CD4-positive, alpha-beta T cell treated with Interleukin-15 for 1 hour (primary cell): ENCODE measurements around the gene CREB3L1.
"Not testable (repeated sequence)": the region's sequence is repeated elsewhere in the genome, so short reads cannot be mapped to it uniquely, and the experiment has no call there.

Experiments
- DNase-seq: peaks from one replicate; pipeline ENCODE4 v3.0.0-alpha.2; 2020

CREB3L1 gene

DNA sequence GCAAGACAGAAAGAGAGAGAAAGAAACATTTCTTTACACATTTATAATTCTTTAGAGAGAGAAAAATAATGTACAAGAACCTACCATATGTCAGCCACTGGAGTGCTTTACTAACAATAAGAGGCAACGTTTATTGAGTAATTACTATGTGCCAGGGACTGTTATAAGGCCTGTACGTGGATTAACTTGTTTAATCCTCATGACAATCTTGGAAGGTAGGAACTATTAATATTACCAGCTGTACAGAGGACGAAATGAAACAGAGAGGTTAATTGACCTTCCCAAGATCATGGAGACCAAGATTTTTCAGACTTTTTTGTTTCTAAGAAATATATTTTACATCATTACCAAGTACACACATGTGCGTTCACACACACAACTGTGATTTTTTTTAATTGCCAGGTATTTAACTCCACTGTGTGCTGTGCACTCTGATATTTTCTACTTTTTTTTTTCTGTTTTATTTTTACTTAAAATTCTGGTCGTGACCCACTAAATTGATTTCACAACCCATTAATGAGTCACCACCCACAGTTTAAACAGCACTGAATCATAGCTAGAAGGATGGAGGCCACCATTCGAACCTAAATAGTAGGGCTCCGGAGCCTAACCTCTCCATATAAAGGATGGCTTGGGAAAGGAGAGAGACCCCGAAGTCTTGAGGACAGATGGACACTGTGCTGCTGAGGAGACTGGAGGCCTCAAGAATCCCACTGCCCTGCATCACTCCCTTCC is 21.4 kb downstream of the CREB3L1 start:
- no peak for DNase-seq

DNA sequence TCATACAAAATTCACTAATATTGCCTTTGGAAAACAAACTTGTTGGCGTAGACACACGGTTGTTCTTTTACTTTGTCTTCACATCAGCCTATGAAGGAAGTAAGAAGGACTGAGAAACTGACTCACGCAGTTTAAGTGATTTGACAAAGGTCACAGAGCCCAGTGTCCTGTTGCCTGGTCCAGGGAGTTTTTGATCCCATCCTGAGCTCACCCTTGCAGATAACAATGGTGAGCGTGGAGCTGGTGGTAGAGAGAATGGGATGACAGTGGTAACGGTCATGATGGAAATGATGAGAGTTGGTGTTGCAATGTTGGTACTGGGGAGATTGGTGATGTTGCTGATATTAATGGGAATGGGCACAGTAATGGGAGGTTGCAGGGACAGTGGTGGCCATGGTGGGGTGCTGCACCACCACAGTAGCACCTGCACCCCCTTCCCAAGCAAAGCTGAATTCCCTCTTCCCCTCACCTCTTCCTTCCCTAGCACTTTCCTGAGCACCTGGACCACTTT is 22.0 kb downstream of the CREB3L1 start:
- DNase-seq = no peak

DNA sequence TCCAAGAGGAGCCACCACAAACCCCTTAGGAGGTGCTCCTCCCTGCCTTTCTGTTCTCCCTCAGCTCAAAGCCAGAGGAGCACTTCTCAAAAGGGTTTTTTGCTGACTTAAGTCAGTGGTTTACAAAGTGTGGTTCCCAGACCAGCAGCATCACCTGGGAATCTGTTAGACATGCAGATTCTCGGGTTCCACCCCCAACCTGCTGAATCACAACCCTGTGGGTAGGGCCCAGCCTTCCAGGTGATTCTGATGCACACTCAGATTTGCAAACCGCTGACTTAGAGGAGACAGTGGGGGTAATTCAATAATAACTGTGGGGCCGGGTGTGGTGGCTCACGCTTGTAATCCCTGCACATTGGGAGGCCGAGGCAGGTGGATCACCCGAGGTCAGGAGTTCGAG is 22.8 kb downstream of the CREB3L1 start:
- no peak for DNase-seq

DNA sequence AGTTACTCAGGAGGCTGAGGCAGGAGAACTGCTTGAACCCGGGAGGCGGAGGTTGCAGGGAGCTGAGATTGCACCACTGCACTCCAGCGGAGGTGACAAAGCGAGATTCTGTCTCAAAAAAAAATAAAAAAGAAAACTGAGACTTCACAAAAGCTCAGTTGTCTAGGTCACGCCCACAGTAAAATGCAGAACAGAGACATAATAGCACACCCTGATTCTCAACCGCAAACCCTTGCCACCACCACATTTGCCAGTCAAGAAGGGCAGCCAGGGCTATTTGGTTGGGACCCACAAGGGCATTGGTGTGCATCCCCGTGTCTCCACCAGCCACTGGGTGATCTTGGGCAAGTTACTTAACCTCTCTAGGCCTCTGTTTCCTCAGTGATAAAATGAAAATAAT is 25.4 kb downstream of the CREB3L1 start:
- peak; percentile 38 for DNase-seq

GRCh38 chr11:46304036-46304435 is 26.6 kb downstream of the CREB3L1 start:
- not testable (repeated sequence) for DNase-seq

- no peak for DNase-seq
Observed at GRCh38 chr11:46304605-46305179, 27.2 kb downstream of the CREB3L1 start.

DNA sequence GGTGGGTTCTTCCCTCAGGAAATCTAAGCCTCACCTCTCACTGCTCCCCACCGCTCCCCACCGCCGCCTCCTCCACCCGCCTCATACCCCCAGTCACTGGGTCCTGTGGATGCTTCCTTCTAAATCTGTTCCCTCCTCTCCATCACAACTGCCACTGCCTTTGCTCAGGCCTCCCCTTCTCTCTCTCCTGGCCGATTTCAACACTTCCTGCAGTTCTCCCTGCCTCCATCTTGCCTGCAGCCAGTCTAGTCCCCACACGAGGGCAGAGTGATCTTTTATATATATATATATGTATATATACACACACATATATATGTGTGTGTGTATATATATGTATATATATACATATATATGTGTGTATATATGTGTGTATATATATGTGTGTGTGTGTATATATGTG is 27.8 kb downstream of the CREB3L1 start:
- peak; percentile 38 for DNase-seq

GRCh38 chr11:46306296-46306853 is 28.9 kb downstream of the CREB3L1 start:
- DNase-seq = no peak

- no peak for DNase-seq
Observed at GRCh38 chr11:46307369-46307768, 29.9 kb downstream of the CREB3L1 start.

DNA sequence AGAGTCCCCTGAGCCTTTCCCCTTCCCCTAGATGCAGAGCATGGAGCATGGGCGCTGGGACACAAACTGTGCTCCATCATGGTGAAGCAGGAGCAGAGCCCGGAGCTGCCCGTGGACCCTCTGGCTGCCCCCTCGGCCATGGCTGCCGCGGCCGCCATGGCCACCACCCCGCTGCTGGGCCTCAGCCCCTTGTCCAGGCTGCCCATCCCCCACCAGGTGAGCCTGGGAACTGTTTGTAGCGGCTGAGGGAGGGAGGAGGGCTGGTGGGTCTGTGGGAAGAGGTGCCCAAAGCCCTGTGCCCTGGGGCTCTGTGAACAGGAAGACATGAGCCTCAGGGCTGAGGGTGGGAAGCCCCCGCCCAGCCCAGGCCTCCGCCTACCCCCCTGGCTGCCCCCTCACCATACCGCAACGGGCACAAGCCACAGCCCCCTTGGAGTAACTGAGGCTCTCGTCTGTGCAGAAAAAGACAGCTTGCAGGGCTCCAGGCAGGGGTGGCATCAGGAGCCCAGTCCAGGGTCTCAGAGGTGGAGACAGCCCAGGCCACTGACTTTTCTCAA is 30.4 kb downstream of the CREB3L1 start:
- no peak for DNase-seq

- DNase-seq = peak; percentile 55
Observed at GRCh38 chr11:46308631-46309419, 31.4 kb downstream of the CREB3L1 start.

GRCh38 chr11:46309814-46310259 is 32.4 kb downstream of the CREB3L1 start:
- DNase-seq = peak; percentile 45

GRCh38 chr11:46315033-46315738 is 37.7 kb downstream of the CREB3L1 start:
- DNase-seq = peak; percentile 68

GRCh38 chr11:46315783-46316563 is 38.5 kb downstream of the CREB3L1 start:
- DNase-seq = no peak

GRCh38 chr11:46319074-46319453 is 41.6 kb downstream of the CREB3L1 start:
- DNase-seq = no peak

- DNase-seq = peak; percentile 22
Observed at GRCh38 chr11:46321757-46322156, 44.3 kb downstream of the CREB3L1 start.

DNA sequence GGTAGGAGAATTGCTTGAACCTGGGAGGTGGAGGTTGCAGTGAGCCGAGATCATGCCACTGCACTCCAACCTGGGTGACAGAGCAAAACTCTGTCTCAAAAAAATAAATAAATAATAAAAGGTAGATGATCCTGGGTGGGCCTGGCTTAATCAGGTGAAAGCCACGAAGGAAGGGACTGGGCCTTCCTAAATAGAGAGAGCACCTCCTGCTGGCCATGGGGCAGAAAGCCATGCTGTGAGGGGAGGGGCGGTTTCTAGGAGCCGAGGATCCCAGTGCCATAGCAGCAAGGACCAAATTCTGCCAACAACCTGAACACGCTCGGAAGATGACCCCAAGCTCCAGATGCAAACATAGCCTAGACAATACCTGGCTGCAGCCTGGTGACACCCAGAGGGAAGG is 45.3 kb downstream of the CREB3L1 start:
- no peak for DNase-seq

DNA sequence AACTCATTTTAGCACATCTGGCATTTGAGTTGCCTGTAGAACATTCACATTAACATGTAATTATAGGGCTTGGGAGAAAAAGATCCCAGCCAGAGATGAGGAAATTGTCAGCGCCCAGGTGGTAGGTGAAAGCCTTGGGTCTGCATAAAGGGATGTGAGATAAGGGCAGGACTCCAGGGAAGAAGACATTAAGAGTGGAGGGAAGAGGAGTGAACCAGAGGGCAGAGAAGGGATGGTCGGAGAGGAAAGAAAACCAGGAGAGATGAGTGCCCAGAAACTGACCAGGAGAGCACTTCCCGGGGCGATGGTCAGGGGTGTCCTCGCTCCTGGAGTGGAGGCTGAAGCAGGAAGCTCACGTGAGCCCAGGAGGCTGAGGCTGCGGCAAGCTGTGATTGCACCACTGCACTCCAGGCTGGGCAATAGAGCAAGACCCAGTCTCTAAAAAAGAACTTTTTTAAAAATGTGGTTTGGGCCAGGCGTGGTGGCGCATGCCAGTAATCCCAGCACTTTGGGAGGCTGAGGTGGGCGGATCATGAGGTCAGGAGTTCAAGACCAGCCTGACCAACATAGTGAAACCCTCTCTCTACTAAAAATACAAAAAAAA is 49.5 kb downstream of the CREB3L1 start:
- no peak for DNase-seq

DNA sequence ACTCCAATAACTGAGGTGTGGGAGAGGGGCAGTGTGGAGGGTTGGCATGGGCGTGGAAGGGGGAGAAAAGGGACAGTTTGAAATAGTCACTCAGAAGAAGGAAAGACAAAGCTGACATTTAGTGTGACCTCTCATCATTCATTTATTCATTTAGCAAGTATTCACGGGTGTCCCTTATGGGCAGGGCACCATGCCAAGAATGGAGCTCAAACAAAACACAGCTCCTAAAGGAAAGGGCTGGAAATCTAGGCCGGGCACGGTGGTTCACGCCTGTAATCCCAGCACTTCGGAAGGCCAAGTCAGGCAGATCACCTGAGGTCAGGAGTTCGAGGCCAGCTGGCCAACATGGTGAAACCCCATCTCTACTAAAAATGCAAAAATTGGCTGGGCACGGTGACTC is 50.4 kb downstream of the CREB3L1 start:
- DNase-seq = no peak

DNA sequence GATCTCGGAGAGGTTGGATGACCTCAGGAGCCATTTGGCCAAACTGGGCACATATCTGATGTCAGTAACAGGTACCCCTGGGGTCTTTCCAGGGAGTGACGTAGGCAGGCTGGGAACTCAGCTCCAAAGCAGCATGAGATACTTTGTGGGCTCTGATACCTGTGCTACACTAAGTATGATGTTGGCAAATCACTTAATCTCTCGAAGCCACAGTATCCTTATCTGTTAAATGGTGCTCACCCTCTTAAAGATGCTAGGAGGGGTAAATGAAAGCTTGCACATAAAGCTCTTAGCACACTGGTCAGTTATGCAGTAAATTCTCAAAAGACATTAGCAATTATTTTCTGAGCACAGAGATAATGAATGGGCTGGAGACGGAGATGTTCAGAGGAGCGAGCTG is 52.7 kb downstream of the CREB3L1 start:
- no peak for DNase-seq
